Stimulated activated CD8-positive, alpha-beta memory T cell treated with anti-CD3 and anti-CD28 coated beads, Interleukin-2, amount 100 ng/mL, for 48 hours (primary cell): ENCODE measurements around the gene CRYBG1.
"Not testable (repeated sequence)": the region's sequence is repeated elsewhere in the genome, so short reads cannot be mapped to it uniquely, and the experiment has no call there.

Experiments
- DNase-seq, 2 donors: peaks; one replicate each; pipeline ENCODE4 v3.0.0-alpha.2; 2020; ENCODE audit warnings: low read depth in 2 of 2

Gene CRYBG1

GRCh38 chr6:106372838-106373501 lies 12.5 kb downstream of the CRYBG1 start:
- no peak for DNase-seq

GRCh38 chr6:106373502-106374239 lies 13.2 kb downstream of the CRYBG1 start:
- DNase-seq: no peak

- DNase-seq: no peak
These were observed 16.6 kb downstream of the CRYBG1 start for GRCh38 chr6:106377061-106377540.

GRCh38 chr6:106379951-106380350 lies 19.4 kb downstream of the CRYBG1 start:
- DNase-seq: no peak

- DNase-seq: no peak
These were observed 19.9 kb downstream of the CRYBG1 start for GRCh38 chr6:106380407-106380806.

- no peak for DNase-seq
These were observed 20.7 kb downstream of the CRYBG1 start for GRCh38 chr6:106381223-106381622.

- DNase-seq: no peak
These were observed 21.4 kb downstream of the CRYBG1 start for GRCh38 chr6:106381881-106382280.

- DNase-seq: no peak
These were observed 23.1 kb downstream of the CRYBG1 start for GRCh38 chr6:106383573-106383972.

- no peak for DNase-seq
These were observed 25.0 kb downstream of the CRYBG1 start for GRCh38 chr6:106385530-106385929.

- DNase-seq: no peak
These were observed 27.4 kb downstream of the CRYBG1 start for GRCh38 chr6:106387875-106388274.

GRCh38 chr6:106390088-106390487 lies 29.6 kb downstream of the CRYBG1 start:
- no peak for DNase-seq

- no peak for DNase-seq
These were observed 36.1 kb downstream of the CRYBG1 start for GRCh38 chr6:106396426-106397220.

- DNase-seq: no peak
These were observed 36.9 kb downstream of the CRYBG1 start for GRCh38 chr6:106397431-106397830.

- DNase-seq: no peak
These were observed 38.1 kb downstream of the CRYBG1 start for GRCh38 chr6:106398621-106399020.

- DNase-seq: not testable (repeated sequence)
These were observed 44.5 kb downstream of the CRYBG1 start for GRCh38 chr6:106405044-106405443.

GRCh38 chr6:106411056-106411455 lies 50.5 kb downstream of the CRYBG1 start:
- no peak for DNase-seq

GRCh38 chr6:106411643-106412200 lies 51.2 kb downstream of the CRYBG1 start:
- no peak for DNase-seq

- no peak for DNase-seq
These were observed 52.5 kb downstream of the CRYBG1 start for GRCh38 chr6:106413016-106413415.

GRCh38 chr6:106413722-106414121 lies 53.2 kb downstream of the CRYBG1 start:
- DNase-seq: no peak

GRCh38 chr6:106415921-106416320 lies 55.4 kb downstream of the CRYBG1 start:
- no peak for DNase-seq

- DNase-seq: no peak
These were observed 57.1 kb downstream of the CRYBG1 start for GRCh38 chr6:106417572-106418147.
